NCI-H748 (cell line): ENCODE results near the gene SLC26A2.
"Not testable (repeated sequence)": the region's sequence is repeated elsewhere in the genome, so short reads cannot be mapped to it uniquely, and the experiment has no call there.

ENCODE experiments used
- DNase-seq: peaks from one replicate; lab custom pipeline; 2025; ENCODE audit not compliant: unreplicated experiment; lab: John Stamatoyannopoulos, UW

Gene SLC26A2

DNA sequence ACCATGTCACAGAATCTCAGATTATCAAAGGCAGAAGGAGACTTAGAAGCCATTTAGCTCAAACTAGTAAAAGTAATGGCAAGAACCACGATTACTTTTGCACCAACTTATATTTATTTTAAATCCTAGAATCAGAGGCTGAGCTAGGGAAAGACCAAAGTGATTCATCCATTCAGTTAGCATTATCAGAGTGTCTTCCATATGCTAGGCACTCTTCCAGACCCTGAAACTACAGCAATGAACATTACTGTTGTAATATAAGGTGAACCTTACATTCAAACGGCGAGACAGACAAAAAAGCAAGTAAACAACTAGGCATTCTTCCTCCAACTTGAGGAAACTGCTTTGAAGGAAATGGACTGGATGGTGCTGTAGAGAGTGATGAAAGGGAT lies 23.9 kb upstream of the SLC26A2 start:
- no peak for DNase-seq

- peak; percentile 98 for DNase-seq
These were observed 22.9 kb upstream of the SLC26A2 start for GRCh38 chr5:149937610-149938009.

DNA sequence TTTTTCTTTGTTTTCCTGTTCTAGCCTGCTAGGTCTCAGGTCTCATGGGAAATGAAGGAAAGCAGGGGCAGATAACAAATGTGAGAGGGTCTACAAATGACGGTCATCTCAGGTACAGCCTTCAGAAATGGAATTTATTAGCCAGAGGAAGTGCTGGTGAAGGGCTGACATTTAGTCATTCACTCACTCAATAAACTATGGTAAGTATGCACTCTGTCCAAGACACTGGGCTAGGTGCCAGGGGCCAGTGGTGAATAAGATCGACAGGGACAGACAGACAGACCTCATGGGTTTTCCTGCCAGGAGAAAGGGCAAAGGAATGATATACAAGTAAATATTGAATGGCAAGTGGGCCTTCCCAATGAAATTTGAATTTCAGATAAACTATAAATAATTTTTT lies 22.3 kb upstream of the SLC26A2 start:
- DNase-seq = no peak

DNA sequence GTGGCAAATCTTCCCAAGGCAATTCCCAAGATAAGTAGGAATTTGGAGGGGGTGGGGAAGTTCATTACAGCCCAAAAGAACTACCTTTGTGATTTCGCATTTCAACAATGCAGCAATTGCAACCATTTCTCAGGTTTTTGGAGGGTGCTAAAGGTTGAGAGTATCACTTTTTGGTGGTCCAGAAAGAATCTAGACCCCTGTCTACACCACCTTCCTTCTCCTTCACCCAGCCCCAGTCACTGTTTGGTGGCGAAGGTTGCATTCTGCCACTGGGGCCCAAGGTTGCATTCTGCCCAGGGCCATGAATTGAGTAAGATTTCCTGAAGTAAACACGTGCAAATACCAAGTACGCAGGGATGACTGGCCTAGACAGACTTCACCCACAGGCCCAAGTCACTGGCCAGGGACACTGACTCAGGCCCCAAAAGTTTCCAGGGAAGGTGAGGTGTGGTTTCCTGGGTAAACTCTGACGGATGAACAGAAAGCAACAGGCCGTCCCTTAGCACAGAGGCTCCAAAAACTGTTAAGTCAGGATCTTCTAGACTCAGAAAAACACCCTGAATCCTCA lies 21.7 kb upstream of the SLC26A2 start:
- no peak for DNase-seq

DNA sequence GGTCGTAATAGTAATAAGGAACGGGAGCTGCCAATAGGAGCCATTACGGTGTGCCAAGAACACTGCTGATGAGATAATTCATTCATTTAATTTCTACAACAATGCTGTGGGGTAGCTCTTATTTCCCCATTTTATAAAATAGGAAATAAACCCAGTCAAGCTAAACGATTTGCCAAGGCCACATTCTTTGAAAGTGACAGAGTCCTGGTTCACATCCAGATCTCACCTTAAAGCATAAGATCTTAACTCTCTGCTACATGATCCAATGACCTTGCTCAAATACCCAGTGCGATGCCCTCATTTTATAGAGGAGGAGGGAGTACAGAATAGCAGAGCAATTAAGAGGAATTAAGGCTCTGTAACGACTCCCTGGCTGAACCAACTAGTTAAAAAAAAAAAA lies 21.0 kb upstream of the SLC26A2 start:
- DNase-seq = peak; percentile 7

- DNase-seq = no peak
These were observed 20.4 kb upstream of the SLC26A2 start for GRCh38 chr5:149940077-149940574.

DNA sequence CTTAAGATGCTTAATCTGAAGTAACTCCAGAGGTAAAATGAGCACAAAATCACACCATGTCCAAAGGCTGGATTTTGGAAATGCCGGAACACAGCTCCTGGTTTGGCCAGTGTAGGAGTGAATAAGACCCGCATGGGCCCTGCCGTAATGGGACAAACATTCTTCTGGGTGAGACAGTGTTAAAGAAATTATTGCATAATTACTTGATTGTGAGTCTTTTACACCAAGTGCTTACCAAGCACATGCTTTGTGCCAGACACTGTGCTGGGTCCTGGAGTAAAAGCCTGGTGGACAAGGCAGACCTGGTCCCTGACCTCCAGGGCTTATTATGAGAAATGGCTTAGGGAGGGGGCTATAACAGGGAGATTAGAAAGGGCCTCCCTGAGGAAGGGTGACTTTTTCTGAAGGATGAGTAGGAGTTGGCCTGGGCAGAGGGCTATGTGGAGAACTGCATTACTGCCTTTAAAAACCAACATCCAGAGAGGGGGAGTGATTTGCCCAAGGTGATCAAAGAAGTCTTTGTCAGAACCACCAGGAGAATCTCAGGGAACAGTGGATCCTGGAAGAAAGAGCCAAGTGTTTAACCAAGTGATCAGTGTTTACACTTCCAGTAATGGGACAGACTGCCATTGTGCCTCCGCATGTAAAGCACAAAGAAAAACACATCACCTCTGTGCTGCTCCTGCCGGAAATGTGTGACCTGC lies 19.5 kb upstream of the SLC26A2 start:
- peak; percentile 28 for DNase-seq

- DNase-seq = no peak
These were observed 18.8 kb upstream of the SLC26A2 start for GRCh38 chr5:149941795-149942194.

- no peak for DNase-seq
These were observed 18.4 kb upstream of the SLC26A2 start for GRCh38 chr5:149942199-149942598.

DNA sequence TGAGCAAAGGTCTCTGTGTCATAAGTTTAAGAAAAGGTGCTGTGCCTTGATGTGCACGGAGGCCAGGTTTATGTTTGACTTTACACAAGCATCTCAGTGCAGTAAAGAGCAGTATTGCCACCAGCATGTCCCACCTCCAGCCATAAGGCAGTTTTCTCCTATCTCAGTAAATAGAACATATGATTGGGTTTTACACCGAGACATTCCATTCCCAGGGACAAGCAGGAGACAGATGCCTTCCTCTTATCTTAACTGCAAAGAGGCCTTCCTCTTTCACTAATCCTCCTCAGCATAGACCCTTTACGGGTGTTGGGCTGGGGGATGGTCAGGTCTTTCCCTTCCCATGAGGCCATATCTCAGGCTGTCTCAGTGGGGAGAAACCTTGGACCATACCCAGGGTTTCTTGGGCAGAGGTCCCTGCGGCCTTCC lies 17.8 kb upstream of the SLC26A2 start:
- not testable (repeated sequence) for DNase-seq

GRCh38 chr5:149943177-149943949 lies 17.2 kb upstream of the SLC26A2 start:
- DNase-seq = peak; percentile 8

DNA sequence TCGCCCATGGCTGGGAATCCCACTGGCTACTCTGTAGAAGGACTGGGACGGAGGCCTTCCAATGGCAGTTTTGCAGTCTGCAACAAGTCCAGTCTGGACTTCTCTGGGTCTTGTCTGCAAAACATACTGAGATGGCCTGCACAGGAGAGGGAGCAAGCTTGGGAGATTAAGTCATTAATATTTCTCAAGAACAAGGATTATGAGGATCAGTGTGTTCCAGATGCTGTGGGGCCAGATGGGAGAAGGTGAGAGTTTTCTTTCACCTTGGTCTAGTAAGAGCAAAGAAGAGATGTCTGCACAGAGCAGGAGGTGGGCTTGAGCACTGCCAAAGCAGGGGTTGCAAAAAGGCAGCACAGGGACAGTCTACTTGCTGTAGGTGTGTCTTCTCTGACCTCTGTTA lies 15.9 kb upstream of the SLC26A2 start, which contains the start of gene PDE6A:
PDE6A (minus strand) TSS at position 128 of the 400 bp plus-strand sequence; CDS start at position 8, 120 bp downstream.
- DNase-seq = no peak

DNA sequence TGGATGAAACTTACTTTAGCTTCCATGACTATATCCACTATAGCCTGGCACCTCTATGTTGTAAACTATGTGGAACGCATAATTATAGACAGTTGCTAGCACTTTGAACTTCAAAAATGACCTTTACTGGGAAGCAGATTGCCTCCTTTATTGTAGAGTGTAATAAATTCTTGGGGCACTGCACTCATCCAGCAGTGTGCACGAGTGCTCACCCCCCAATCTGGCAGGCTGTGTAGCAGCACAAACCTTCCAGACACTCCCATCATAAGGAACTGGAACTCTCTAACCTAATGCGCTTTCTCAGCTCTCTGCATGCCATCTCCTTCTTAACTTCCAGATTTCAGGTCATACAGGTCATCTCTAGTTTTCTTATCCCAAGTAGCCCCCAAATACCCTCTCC lies 14.4 kb upstream of the SLC26A2 start:
- no peak for DNase-seq

DNA sequence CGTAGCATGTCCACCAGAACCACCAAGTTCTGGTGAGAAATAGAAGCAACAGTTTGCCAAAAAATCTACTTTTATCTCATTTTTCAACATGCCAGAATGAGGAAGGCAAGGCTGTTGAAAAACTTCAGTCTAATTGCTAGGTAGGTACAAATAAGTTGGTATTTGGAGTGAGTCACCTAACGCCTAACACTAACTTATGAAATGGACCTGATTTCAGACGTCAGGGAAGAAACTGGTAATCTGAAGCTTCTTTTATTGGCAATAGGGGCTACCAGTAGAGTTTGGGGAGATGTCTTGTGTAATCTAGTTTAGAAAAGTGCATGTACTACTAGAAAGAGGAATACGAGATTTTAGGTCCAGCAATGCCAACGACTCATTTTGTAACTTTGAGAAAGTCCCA lies 11.6 kb upstream of the SLC26A2 start:
- DNase-seq = no peak

GRCh38 chr5:149951138-149951749 lies 9.3 kb upstream of the SLC26A2 start:
- DNase-seq = no peak

DNA sequence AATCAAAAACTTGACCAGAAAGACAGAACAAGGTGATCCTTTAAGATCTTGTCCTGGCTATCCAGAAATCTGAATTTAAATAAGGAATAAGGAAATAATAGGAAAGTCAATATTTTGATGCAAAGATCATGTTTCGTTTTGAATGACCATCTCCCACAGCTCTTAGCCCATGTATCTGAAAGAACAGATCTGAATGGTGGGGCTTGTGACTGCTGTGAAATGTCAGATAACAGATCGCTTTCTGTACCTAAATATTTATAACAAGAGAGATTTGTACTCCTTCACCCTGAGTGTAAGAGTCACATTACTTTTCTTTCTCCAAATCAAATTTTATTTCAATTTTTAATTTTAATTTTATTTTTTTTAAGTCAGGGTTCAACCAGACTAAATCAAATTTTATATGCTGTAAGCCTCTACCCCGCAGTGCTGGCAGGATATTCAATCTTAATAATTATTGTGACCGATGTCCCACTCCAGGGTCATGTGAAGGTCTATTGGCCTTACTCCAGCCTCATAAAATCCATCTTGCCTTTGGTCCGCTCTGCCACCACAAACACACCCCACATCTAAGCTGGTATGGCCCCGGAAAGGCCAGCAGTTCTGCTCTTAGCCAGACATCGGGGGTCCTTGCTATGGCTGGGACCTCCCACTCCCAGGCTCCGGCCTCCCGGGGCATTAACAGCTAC lies 7.0 kb upstream of the SLC26A2 start:
- DNase-seq = no peak

DNA sequence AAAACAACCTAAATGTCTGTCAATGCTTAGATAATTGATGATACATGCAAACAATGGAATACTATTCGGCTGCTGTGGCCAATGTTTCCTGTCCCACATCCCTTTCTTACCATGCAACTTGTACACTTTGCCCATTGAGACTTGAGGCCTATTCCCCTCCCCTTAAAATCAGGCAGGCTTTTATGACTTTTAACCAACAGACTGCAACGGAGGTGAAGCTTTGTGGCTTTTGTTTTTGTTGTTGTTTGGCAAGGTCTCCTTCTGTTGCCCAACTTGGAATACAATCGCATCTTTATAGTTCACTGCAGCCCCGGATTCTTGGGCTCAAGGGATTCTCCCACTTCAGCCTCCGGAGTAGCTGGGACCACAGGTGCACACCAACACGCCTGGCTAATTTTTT lies 5.8 kb upstream of the SLC26A2 start:
- no peak for DNase-seq

- DNase-seq = no peak
These were observed 3.9 kb upstream of the SLC26A2 start for GRCh38 chr5:149956685-149957084.

DNA sequence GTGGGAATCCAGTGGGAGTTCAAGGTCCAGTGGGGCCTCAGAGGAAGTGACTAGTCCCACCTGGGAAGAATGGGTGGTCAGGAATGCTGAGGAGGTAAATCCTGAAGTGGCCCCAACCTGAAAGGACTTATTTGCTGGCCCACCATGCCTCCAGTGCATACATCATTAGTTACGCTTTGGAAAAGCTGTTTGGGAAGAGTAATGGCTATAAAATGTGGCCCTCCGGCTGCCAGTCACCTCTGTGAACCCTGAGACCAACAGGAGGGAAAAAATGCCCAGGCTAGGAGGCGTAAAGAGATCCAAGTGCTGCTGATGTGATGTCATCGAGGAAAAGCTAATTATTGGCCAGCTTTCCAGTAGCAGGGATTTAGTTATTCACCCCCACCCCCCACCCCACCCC lies 2.7 kb upstream of the SLC26A2 start:
- DNase-seq = no peak

DNA sequence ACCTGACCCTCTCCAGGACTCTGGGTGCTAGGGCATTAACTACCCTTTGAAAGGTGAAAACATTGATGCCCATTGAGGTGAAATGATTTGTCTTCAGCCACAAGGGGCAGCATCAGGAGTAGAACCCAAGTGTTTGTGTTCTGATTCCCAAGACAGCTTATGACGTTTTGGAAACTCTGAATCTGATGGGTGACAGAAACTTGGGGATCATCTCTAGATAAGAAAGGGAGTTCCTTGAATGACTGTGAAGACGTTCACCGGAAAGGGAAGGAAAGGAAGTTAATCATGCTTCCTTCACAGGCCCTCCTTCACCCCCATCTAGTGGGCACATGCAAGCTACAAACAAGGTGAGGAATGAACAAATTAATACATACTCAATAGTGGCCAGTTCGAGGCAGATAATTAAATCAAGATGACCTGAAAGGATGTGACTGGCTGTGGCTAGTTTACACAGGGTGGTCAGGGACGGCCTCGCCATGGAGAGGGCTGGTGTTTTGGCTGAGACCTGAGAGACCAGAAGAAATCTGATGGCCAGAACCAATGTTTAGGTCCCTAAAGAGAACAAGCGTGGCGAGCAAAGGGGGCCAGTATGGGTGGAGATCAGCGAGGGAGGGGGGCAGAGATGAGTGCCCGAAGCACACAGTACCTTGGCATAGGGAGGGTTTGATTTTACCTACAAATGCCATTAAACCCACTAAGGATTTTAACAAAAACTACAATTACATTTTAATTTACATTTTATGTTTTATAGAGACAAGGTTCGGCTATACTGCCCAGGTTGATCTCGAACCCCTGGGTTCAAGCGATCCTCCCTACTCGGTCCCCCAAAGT lies 937 bp upstream of the SLC26A2 start:
- peak; percentile 31 for DNase-seq
